Measurements from ENCODE around the gene HTRA1.

HTRA1 gene

DNA sequence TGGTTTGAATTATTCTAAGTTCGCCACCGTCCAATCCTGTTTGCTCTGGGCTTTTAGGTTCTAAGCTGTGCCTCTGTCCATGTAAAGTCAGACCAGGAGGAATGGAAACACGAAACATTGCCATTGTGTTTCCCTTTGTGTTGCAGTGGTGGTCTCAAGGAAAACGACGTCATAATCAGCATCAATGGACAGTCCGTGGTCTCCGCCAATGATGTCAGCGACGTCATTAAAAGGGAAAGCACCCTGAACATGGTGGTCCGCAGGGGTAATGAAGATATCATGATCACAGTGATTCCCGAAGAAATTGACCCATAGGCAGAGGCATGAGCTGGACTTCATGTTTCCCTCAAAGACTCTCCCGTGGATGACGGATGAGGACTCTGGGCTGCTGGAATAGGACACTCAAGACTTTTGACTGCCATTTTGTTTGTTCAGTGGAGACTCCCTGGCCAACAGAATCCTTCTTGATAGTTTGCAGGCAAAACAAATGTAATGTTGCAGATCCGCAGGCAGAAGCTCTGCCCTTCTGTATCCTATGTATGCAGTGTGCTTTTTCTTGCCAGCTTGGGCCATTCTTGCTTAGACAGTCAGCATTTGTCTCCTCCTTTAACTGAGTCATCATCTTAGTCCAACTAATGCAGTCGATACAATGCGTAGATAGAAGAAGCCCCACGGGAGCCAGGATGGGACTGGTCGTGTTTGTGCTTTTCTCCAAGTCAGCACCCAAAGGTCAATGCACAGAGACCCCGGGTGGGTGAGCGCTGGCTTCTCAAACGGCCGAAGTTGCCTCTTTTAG lies 52.9 kb downstream of the HTRA1 start:
- DNase-seq: no peak

DNA sequence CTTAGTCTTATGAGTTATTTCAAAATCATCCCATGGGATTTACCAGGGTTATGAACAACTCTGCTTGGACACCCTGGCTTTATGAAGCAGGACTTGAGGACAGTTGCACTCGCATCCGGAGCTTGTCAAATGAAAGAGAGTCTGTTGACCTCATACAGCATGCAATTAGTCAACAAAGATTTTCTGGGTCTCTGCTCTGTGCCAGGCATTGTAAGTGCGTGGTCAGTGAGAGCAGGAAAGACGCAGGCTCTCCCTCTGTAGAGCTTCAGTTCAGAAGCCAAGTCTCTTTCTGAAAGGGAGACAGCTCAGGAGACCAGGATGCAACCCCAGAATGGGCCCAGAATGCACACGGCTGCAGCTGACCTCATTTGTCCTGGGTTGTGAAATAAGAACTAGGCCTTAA lies 53.7 kb downstream of the HTRA1 start:
- peak in 8 of 56 donors; percentile 25 to 63 (median 41) for DNase-seq

DNA sequence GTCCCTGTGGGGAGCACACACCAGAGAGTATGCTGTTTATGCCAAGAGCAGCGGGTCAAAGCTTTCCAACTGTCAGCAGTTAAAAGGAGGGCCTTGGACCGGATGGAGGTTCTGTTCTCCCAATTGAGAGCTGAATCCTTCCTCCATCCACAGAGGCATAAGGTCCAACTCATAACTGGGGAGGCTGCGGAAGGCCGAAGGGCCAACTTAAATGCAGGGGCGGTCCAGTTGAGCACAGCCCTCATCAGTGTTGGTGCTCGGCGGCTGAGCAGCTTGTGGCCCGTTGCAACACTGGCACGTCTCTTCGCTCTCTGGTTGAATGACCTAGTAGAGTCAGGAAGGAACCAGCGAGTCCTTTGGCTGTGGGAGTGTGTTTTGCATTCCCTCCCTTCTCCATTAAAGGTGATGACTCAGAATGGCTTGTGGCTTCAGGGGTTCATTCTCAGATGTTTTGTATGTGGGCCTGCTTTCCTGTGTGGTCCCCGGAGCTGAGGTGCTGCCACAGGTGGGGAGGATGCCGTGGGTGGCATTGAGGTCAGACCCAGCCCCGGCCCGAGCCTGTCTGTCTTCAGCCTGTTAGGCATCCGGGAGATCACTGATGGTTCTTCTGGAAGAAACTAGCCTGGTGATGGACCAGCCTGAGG lies 54.4 kb downstream of the HTRA1 start:
- DNase-seq: no peak

DNA sequence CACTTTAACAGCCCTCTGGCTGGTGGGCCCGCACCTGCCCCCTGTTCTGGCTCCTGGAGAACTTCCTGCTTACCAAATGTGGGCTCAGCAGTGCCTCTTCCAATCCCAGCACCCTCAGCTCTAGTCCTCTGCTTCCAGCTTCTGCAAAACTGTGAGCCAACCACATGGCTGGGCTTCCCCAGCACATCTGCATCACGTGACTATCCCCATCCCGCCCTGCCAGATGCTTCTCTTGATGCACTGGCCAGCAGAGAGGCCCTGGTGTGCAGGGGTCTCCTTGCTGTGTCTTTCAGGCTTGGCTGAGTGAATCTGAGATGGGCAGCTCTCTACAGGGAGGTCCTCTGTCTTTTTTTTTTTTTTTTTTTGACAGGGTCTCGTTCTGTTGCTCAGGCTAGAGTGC lies 55.4 kb downstream of the HTRA1 start:
- peak in 6 of 56 donors; percentile 24 to 41 (median 33) for DNase-seq

DNA sequence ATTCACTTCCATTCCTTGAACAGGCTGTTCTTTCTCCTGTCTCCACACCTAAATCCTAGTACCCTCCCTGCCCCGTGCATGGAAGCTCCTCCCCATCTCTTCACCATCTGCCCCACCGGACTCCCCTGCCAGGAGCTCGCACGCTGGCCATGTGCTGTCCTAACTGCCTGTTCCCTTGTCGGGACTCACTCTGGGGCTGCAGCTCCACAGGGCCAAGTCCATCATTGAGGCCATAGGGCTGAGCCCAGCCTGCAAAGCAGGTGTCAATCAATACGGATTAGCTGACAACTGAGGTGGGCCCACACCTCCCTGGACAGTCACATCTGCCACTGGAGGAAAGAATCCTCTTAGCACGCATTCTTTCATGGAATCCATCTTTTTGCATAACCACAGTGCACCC lies 57.8 kb downstream of the HTRA1 start:
- DNase-seq: no peak

DNA sequence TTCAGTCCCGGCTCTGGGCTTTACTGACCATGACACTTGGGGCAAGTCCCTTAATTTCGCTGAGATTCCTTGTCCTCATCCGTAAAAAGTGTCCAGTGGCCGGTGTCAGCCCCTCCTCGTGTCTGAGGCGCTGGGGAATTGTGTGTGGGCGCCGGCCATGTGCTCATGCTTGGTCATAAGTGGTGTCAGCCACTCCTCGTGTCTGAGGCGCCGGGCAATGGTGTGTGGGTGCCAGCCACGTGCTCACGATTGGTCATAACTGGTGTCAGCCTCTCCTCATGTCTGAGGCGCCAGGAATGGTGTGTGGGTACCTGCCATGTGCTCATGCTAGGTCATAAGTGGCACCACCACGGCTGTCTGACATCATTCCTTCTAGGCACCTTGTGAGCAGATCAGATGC lies 58.5 kb downstream of the HTRA1 start:
- DNase-seq: no peak

DNA sequence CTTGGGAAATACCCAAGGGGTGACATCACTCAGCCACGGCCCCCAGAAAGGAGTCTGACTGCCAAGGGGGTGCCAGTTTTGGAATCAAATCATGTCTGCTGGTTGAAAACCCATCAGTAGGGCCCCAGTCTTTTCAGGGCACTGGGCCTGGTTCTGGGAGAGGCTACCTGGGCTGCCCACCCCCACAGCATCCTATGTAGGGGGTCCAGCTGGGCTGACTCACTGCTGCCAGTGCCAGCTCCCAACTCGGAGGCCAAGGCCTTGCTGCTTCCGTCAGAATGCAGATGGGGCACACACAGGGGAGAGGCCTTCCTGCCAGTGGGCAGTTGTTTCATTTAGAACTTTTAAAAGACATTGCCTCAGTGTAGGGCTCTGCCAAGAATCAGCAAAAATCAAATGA lies 59.7 kb downstream of the HTRA1 start:
- peak in 7 of 56 donors; percentile 19 to 66 (median 41) for DNase-seq

DNA sequence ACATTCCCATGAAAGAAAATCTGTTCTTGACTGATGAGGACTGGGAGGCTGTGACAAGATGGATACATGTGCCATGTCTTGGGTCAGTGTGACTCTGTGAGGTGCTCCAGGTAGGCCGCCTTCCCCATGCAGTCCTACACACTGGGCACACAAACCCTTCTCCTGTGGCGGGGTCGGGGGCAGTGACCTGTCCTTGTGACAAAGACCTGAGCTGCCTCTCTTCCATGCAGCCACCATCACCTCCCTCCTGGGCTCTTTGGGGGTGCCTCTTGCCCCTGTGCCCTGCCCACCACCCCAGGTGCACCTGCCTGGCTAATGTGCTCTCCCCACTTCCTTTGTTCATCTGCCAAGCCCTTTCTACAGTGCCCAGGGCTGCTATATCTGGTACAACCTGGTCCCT lies 63.5 kb downstream of the HTRA1 start:
- no peak for DNase-seq

DNA sequence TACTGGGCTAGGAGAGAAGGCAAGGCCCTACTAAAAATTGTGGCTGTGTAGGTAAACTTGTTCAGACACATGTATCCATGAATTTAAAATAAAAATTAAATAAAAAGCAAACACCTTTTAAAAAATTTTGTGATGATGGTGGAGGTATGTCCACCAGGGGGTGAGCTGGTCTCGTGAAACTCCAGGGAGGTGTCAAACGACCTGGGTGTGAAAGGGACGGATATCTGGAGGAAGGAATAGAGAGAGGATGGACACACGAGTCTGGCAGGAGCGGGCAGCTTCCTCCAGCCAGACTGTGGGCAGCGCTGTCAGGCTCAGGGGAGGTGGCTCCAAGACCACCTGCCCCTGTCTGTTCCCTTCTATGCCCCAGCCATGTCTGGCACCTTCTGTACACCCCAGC lies 64.4 kb downstream of the HTRA1 start:
- DNase-seq: no peak

DNA sequence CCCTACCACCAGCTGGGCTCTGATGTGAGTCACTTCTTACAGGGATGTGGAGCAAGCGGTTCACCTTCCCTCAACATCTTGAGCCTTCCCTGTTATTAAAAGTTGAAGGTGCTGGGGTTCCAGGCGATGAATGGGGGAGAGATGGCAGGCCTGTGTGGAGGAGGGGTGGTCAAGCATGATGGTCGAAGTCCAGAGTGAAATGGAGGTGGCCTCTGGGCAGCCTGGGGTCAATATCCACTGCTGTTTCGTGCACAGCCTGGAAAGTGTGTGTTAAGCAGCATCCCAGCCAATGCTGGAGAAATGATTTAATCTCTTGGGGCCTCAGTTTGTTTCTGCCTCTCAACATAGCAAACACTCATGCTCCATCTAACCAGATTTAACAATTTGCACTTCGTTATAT lies 65.5 kb downstream of the HTRA1 start:
- no peak for DNase-seq

DNA sequence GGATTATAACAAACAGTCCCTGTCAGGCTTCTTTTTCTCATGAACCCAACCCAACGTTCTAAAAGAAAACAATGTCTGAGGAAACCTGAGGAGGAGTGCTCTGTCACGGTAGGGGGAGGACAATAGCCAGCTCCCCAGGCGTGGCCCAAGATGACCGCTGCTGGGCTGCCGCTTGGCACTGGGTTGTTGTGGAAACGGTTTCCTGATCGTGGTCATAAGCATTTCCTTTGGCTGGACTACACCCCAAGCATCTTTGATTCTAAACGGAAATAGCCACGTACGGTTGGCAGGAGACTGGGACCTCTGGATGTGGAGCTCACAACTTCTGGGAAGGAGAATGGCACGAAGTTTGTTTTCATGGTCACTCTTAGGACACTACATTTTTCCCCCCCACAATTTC lies 68.8 kb downstream of the HTRA1 start:
- DNase-seq: no peak

DNA sequence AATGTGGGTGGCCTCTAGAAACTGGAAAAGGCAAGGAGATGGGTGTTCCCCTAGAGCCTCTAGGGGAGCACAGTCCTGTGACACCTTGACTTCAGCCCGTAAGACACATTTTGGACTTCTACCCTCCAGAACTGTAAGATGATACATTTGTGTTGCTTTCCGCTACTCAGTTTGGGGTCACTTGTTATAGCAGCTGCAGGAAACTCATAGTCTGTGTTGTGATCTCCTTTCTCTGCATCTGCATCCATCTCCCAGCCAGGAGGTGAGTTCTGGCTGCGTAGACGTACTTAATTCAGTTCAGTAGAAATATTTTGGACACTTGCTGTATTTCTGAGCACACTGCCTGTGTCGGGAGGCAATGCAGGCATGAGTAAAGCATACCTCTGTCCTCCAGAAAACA lies 69.9 kb downstream of the HTRA1 start:
- DNase-seq: no peak

DNA sequence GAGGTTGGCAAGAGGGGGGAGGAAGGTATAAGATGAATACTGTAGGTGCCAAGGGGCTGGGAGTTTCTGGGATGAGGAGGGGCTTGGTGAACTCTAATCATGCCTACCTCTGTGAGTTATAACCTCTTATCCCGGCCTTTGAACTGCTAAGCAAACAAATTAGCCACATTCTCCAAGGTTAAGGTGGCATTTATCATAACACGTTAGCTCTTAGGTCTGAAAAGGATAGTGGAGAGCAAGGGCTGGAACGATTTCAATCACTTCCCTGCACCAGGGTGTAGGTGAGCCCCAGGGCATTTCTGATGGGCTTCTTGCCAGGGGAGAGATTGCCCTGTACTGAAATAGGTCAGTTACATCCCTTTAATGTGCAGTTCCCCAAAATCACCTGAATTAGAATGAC lies 70.6 kb downstream of the HTRA1 start:
- no peak for DNase-seq

DNA sequence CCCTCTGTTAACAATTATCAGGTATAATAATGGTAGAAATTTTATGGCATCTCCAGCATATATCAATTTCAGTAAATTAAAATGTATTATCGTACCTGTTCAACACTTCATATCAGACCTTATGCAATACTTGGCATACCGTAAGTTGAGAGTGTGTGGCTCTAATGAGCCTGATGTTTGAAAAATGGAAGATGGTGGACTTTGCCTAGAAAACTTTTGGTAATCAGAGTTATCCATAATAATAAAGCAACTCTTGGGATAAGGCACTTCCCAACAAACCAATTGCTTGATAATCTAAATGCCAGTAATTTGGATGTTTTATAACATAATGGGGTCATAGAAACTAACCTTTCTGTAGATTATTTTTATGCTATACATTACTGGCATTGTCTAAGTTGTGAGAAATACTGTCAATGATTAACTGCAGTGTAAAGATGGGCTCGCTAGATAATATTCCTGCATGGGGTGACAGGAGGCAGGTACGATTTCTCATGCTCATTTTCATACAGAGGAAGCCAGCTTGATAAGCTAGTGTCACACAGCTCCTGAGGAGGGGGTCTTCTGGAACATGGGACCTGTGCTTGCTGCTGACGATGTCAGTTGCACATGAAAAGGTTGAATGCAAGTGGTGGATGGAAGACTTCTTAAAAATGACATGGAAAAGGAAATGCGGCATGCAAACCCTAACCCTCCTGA lies 71.4 kb downstream of the HTRA1 start:
- no peak for DNase-seq

DNA sequence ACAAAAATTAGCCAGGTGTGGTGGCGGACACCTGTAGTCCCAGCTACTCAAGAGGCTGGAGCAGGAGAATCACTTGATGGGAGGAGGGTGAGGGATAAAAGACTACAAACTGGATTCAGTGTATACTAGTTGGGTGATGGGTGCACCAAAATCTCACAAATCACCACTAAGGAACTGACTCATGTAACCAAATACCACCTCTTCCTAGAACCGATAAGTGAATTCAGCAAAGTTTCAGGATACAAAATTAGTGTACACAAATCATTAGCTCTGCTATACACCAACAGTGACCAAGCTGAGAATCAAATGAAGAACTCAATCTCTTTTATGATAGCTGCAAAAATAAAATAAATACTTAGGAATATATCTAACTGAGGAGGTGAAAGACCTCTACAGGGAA lies 76.2 kb downstream of the HTRA1 start:
- no peak for DNase-seq

DNA sequence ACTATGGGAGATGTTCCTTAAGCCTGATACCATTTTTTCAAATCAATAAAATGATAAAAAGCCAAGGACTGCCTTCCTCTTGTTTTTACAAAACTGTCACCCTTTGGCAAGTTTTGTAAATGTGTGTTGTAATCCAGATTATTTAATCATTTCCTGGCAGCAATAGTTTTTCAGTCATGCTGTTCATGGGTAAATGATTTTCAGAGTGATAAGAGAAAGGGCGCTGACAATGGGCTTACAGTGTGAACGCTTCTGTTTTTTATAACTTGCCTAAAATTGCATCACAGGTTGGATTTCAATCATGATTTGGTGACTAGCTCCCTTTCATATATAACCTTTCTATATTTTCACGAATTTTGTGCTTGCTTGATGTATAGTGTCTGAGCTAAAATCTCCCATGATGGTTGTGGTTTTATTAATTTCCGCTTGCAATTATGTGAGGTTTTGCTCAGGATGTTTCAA lies 80.2 kb downstream of the HTRA1 start:
- DNase-seq: no peak

DNA sequence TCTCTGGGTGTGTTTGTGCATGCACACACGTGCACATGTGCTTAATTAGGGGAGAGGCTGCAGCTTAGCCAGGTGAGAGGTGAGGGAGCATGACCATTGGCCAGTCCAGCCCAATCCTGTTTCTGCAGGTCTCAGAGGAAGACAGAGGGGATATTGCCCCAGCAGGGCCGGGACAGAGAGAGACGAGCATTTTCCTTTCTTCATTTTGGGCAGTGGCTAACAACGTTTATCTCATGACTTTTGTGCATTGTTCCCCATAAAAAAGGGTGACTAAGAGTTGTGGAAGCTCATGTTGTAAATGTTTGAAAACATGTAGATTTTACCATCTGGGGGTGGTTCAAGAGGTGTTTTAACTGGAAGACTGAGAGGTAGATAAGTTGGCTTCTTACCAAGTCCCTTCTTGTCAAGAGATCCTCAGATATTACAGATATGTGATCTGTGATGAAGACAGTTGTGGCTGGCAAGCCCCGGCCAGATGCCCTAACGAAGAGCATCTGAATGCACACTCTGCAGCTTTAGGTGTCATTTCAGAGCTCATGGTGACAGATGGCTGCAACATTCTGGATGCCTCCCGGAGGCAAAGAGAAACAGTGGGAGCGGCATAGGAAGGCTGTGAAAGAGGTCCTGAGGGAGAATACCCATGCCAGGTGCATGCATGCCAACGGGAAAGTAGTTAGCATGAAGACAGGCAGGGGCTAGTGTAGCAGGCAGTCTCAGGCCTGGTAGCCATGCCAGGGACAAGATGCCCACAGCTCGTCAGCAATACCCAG lies 82.5 kb downstream of the HTRA1 start:
- peak in 1 of 56 donors; percentile 7 for DNase-seq

DNA sequence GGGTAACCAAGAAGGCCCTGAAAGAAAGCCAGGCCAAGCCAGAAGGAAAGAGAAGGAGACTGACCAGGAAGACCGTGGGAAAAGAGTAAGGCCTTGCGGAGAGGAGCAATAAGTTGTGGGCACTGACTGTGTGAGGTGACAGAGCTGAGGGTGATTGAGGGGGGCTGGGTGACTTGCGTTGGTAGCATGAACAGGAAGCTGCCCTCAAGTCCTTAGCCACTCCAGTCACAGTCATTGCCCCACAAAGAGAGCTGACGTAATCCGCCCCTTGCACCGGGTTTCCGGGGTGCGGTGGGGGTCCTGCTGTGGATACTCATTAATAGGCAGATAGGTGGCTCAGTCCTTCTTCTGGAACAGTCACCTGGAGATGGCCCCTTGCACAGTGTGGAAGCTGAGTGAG lies 83.1 kb downstream of the HTRA1 start:
- DNase-seq: no peak

DNA sequence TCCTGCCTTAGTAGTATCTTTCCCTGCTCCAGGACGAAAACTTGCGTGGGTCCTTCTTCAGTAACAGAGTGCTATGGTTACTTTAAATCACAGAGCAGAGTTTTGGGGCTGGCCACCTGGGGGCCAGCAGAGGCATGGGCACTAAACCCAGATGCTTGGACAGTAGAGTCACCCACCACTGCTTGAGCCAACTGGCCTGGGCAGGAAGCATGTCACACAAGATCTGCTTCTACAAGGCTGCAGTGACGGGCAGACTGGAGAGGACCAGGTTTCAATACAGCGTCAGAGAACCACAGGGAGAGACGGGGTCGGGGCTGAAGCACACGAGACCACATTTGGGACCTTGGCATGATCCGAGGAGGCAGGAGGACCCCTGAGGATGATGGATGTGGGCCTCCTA lies 84.9 kb downstream of the HTRA1 start:
- no peak for DNase-seq

DNA sequence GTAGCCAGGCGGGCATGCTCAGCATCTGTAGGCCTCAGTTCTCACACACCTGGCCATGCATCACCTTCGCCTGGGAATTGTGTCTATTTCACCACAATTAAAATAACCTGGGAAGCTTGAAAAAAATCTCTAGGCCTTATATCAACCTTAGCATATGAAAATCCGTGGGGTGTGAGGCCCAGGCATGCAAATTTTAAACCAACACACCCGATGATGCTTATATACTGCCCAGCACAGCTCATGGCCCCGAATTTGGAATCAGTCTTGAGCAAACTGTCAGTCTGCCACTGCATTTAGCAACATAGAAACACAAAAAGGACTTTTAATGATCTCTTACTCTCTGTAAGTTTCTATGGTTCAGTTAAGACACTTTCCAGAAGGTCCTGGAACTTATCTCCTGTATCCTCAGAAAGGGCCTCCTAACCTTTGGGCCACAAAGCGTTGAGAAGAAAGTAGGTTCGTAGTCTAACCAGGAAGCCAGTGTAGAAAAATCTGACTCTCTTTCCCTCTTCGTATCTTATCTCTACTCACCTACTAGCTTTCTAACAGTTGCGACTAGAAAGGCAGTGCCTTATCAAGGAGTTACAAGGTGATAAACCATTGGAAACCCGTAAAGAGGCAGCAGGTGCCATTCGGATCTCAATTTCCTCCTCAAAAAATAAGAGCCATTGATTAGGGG lies 87.2 kb downstream of the HTRA1 start:
- no peak for DNase-seq

DNA sequence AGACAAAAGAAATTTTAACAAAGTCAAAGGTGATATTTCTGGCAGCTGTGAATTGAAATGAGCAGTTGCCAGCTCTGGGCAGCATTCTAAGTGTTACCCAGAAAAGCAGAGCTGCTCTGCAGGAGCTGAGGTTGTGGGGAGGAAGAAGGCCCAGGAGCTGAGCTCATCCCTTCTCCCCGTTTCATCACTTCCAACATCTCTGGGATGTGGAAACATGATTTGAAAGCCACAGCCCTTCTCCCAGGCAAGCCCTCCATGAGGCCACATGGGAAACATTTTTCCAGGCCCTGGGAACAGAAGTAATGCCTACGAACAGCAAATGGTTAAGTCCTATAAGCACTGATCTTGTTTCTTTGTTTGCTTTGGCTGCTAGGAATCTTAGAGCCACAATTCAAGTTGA lies 88.3 kb downstream of the HTRA1 start:
- DNase-seq: no peak

All from amygdala (tissue), 56 donors.